Esophagus squamous epithelium (tissue), 4 donors: Measurements from ENCODE around the gene TMEM131L.

Experiments
- POLR2A ChIP-seq, 4 donors: fragments of 450-650 bp; IDR thresholded peaks; one replicate each; pipeline ENCODE4 v1.6.1; 2017; ENCODE audit warnings: antibody characterized with exemption in 4 of 4, mild to moderate bottlenecking in 4 of 4, moderate library complexity in 3 of 4
- TF ChIP-seq, protein P1 (sequence below), 6 experiments: fragments of 450-650 bp in 4 of 6; fragments of 200-600 bp in 2 of 6; sonication (generic) in 2 of 6; IDR thresholded peaks; one replicate each; pipeline ENCODE4 v1.5.1; 2016 to 2019; ENCODE audit warnings: antibody characterized with exemption in 6 of 6, mild to moderate bottlenecking in 4 of 6, moderate library complexity in 4 of 6

DNA sequence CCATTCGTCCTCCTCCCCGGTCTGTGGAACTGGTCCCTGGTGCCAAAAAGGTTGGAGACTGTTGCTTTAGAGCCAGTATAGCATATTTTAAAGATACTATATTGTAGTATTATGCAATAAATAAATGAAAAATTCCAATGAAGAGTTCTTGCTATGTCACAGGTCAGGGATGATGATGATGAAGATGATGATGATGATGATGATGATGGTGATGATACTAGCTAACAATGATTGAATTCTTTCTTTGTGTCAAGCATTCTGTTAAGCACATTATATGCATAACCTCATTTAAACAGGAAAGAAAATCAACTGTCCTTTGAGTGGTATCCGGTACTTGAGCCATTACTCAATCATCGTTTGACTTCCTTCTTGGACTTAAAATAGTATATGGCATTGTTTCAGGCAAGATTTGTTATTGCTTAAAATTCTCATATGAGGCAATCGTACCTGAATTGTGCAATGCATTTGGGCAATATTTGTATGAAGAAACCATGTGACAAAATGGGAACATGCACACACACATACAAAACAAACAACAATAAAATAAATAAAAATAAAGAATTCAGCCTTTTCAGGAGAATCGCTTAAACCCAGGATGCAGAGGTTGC, 195.2 kb downstream of the TMEM131L start:
- TF ChIP-seq, protein P1, sequence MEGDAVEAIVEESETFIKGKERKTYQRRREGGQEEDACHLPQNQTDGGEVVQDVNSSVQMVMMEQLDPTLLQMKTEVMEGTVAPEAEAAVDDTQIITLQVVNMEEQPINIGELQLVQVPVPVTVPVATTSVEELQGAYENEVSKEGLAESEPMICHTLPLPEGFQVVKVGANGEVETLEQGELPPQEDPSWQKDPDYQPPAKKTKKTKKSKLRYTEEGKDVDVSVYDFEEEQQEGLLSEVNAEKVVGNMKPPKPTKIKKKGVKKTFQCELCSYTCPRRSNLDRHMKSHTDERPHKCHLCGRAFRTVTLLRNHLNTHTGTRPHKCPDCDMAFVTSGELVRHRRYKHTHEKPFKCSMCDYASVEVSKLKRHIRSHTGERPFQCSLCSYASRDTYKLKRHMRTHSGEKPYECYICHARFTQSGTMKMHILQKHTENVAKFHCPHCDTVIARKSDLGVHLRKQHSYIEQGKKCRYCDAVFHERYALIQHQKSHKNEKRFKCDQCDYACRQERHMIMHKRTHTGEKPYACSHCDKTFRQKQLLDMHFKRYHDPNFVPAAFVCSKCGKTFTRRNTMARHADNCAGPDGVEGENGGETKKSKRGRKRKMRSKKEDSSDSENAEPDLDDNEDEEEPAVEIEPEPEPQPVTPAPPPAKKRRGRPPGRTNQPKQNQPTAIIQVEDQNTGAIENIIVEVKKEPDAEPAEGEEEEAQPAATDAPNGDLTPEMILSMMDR (IDR thresholded peaks at IDR 0.05): no peak
- TF ChIP-seq POLR2A (IDR thresholded peaks at IDR 0.05): no peak
